Right lobe of liver (tissue), 4 donors: ENCODE data around the gene WIPI1.

Experiments
- CTCF ChIP-seq, 4 donors: fragments of 200-600 bp in 3 of 4; fragments of 450-650 bp in 1 of 4; IDR thresholded peaks; one replicate each; pipeline versions ENCODE4 v1.5.1 to v1.8.0; 2016 to 2022; ENCODE audit warnings: antibody characterized with exemption in 4 of 4, mild to moderate bottlenecking in 2 of 4
- POLR2A ChIP-seq: fragments of 450-650 bp; IDR thresholded peaks from one replicate; pipeline ENCODE4 v1.6.1; 2017; ENCODE audit warnings: antibody characterized with exemption, mild to moderate bottlenecking
- donor health status: DM: no; HTN: no; CAD: no.
- donor health status: DM: no; HTN: no; CAD: no.
- donor health status: DM: no; HTN: yes; CAD: no.

- TF ChIP-seq CTCF (IDR thresholded peaks at IDR 0.05) (no peak), POLR2A (no peak)
Observed at GRCh38 chr17:68399638-68400403, 57.5 kb downstream of the WIPI1 start.
